Central memory CD8-positive, alpha-beta T cell (primary cell): ENCODE data around the gene TTN.

ENCODE experiments used
- ATAC-seq: fragments of 150-1000 bp; cut with Tn5 transposase; replicated peaks from 2 replicates; pipeline ENCODE4 v1.10.0; 2022; ENCODE audit warnings: mild to moderate bottlenecking, moderate FRiP score, moderate number of reproducible peaks; ENCODE audit not compliant: poor library complexity, severe bottlenecking; ENCODE audit errors: extremely low read depth
- DNase-seq, 2 donors: peaks; one replicate each; pipeline ENCODE4 v3.0.0; 2021; ENCODE audit warnings: low spot score in 2 of 2
- H3K27ac Mint-ChIP-seq: one replicate; pipeline ENCODE4 v1.8.0; 2022; ENCODE audit warnings: low read depth, mild to moderate bottlenecking, moderate library complexity, mixed read lengths
- H3K27me3 Mint-ChIP-seq: one replicate; pipeline ENCODE4 v1.8.0; 2022; ENCODE audit warnings: mixed read lengths
- H3K36me3 Mint-ChIP-seq: one replicate; pipeline ENCODE4 v1.8.0; 2022; ENCODE audit warnings: mild to moderate bottlenecking, moderate library complexity, mixed read lengths; ENCODE audit not compliant: insufficient read depth
- H3K4me1 Mint-ChIP-seq: one replicate; pipeline ENCODE4 v1.8.0; 2022; ENCODE audit warnings: mixed read lengths
- H3K4me3 Mint-ChIP-seq: one replicate; pipeline ENCODE4 v1.8.0; 2022; ENCODE audit warnings: mild to moderate bottlenecking, moderate library complexity, mixed read lengths
- H3K9me3 Mint-ChIP-seq: one replicate; pipeline ENCODE4 v1.8.0; 2022; ENCODE audit warnings: mixed read lengths

The TTN gene

GRCh38 chr2:178512484-178512883 is 294.7 kb downstream of the TTN start:
- no peak for ATAC-seq
- no peak overlapping the region for H3K27ac Mint-ChIP-seq
- H3K9me3 Mint-ChIP-seq: no peaks in the 10 kb centered on the region
- peaks cover 5% of the 10 kb centered on the region for H3K4me1 Mint-ChIP-seq
- no peaks in the 10 kb centered on the region for H3K27me3 Mint-ChIP-seq
- H3K4me3 Mint-ChIP-seq: no peak overlapping the region
- DNase-seq: no peak
- peaks cover 19% of the 10 kb centered on the region for H3K36me3 Mint-ChIP-seq

GRCh38 chr2:178510384-178510783 is 296.8 kb downstream of the TTN start:
- H3K36me3 Mint-ChIP-seq: peaks cover 26% of the 10 kb centered on the region
- H3K4me1 Mint-ChIP-seq: peaks cover 5% of the 10 kb centered on the region
- DNase-seq: no peak
- H3K27me3 Mint-ChIP-seq: no peaks in the 10 kb centered on the region
- no peak for ATAC-seq
- no peak overlapping the region for H3K4me3 Mint-ChIP-seq
- H3K27ac Mint-ChIP-seq: no peak overlapping the region
- H3K9me3 Mint-ChIP-seq: no peaks in the 10 kb centered on the region

DNA sequence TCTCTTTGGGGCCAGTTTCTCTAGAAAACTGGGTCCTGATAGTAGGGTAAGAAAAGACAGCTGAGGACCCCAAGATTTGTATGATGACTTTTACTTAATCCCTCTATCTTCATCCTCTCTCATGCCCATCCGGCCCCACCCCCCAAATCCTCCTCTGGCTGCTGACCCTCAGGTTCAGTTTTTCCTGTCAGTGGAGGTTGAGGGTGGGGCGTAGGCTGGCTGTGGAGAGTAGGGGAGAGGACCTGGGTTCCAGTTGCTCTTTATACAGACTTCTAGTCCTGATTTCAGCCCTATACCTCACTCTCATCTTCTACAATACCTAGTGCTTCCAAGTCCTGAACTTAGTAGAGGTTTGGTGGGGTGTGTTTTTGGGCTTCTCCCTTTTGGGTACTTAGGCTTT is 298.6 kb downstream of the TTN start:
- DNase-seq (no peak), ATAC-seq (no peak)
- H3K36me3 Mint-ChIP-seq: peaks cover 29% of the 10 kb centered on the region
- H3K27me3 Mint-ChIP-seq: no peaks in the 10 kb centered on the region
- no peak overlapping the region for H3K4me3 Mint-ChIP-seq
- peak overlapping the region; percentile 40 for H3K27ac Mint-ChIP-seq
- no peaks in the 10 kb centered on the region for H3K9me3 Mint-ChIP-seq
- H3K4me1 Mint-ChIP-seq: peaks cover 5% of the 10 kb centered on the region

DNA sequence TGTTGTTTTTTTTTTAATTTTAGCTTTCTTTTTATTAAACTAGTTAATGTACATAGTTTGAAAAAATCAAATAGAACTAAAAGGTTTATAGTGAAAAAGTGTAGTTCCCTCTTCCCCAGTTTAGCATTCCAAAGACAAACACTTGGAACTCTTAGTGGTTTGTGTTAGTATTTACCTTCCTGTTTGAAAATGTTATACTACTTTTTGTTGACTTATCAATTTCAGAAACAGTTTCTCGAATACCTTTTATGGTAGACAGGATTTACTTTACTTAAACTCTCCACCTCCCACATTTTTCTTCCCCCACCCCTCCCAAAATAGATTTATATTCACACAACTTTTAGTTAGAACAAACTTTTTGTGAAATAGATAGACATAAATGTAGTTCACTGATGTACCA is 300.3 kb downstream of the TTN start:
- no peak overlapping the region for H3K27ac Mint-ChIP-seq
- H3K36me3 Mint-ChIP-seq: peaks cover 37% of the 10 kb centered on the region
- H3K9me3 Mint-ChIP-seq: no peaks in the 10 kb centered on the region
- no peaks in the 10 kb centered on the region for H3K27me3 Mint-ChIP-seq
- DNase-seq (no peak), ATAC-seq (no peak)
- no peak overlapping the region for H3K4me3 Mint-ChIP-seq
- H3K4me1 Mint-ChIP-seq: peaks cover 5% of the 10 kb centered on the region

GRCh38 chr2:178506524-178506923 is 300.7 kb downstream of the TTN start:
- Mint-ChIP-seq H3K4me3 (no peak overlapping the region), H3K27ac (no peak overlapping the region), H3K36me3 (peaks cover 38% of the 10 kb centered on the region), H3K9me3 (no peaks in the 10 kb centered on the region), H3K27me3 (no peaks in the 10 kb centered on the region), H3K4me1 (peaks cover 2% of the 10 kb centered on the region)
- ATAC-seq (no peak), DNase-seq (no peak)

GRCh38 chr2:178506101-178506500 is 301.1 kb downstream of the TTN start:
- no peak for ATAC-seq
- Mint-ChIP-seq H3K4me3 (no peak overlapping the region), H3K27me3 (no peaks in the 10 kb centered on the region), H3K36me3 (peaks cover 41% of the 10 kb centered on the region), H3K4me1 (no peaks in the 10 kb centered on the region), H3K27ac (no peak overlapping the region), H3K9me3 (no peaks in the 10 kb centered on the region)
- DNase-seq: no peak

- Mint-ChIP-seq H3K4me1 (no peaks in the 10 kb centered on the region), H3K4me3 (no peak overlapping the region), H3K27ac (no peak overlapping the region), H3K27me3 (no peaks in the 10 kb centered on the region), H3K36me3 (peaks cover 55% of the 10 kb centered on the region), H3K9me3 (no peaks in the 10 kb centered on the region)
- no peak for ATAC-seq
- no peak for DNase-seq
Observed at GRCh38 chr2:178502751-178503150, 304.5 kb downstream of the TTN start.

DNA sequence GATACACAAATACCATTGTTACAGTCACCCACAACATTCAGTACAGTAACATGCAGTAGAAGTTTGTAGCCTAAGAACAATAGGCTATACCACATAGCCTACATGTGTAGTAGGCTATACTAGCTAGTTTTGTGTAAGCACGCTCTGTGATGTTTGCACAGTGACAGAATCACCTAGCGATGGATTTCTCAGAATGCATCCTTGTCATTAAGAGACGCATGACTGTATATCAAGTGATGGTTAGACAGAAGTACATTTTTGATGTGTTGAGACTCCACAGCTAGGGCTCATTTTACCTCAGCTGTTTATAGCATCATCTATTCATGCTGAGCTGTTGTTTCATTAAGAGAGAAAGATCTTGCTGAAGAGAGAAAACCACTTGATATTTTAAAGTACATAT is 307.6 kb downstream of the TTN start:
- Mint-ChIP-seq H3K36me3 (peaks cover 69% of the 10 kb centered on the region), H3K4me1 (peaks cover 4% of the 10 kb centered on the region), H3K27ac (no peak overlapping the region), H3K9me3 (no peaks in the 10 kb centered on the region), H3K27me3 (no peaks in the 10 kb centered on the region), H3K4me3 (no peak overlapping the region)
- DNase-seq: no peak
- no peak for ATAC-seq

GRCh38 chr2:178498137-178498536 is 309.1 kb downstream of the TTN start:
- no peaks in the 10 kb centered on the region for H3K9me3 Mint-ChIP-seq
- no peak overlapping the region for H3K4me3 Mint-ChIP-seq
- DNase-seq: no peak
- ATAC-seq: no peak
- H3K36me3 Mint-ChIP-seq: peaks cover 77% of the 10 kb centered on the region
- peaks cover 4% of the 10 kb centered on the region for H3K4me1 Mint-ChIP-seq
- no peak overlapping the region for H3K27ac Mint-ChIP-seq
- H3K27me3 Mint-ChIP-seq: no peaks in the 10 kb centered on the region

- no peak overlapping the region for H3K4me3 Mint-ChIP-seq
- DNase-seq (no peak), ATAC-seq (no peak)
- no peaks in the 10 kb centered on the region for H3K9me3 Mint-ChIP-seq
- H3K27me3 Mint-ChIP-seq: no peaks in the 10 kb centered on the region
- H3K27ac Mint-ChIP-seq: no peak overlapping the region
- peaks cover 69% of the 10 kb centered on the region for H3K36me3 Mint-ChIP-seq
- H3K4me1 Mint-ChIP-seq: peaks cover 4% of the 10 kb centered on the region
Observed at GRCh38 chr2:178496049-178496448, 311.2 kb downstream of the TTN start.

DNA sequence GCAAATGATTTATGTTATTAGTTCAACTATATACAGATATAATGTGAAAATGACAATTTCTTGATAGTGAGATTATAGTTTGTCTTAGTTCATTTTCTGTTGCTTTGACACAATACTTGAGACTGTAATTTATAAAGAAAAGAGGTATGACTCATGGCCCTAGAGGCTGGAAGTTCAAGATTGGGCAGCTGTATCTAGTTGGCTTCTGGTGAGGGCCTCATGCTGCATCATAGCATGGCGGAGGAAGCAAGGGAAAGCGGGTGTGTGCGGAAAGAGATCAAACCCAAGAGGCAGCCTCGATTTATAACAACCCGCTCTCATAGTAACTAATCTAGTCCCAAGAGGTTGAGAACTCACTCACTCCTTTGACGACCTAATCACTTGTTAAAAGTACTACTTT is 315.6 kb downstream of the TTN start:
- ATAC-seq: no peak
- Mint-ChIP-seq H3K9me3 (no peaks in the 10 kb centered on the region), H3K4me3 (no peak overlapping the region), H3K27me3 (no peaks in the 10 kb centered on the region), H3K27ac (no peak overlapping the region), H3K36me3 (peaks cover 64% of the 10 kb centered on the region), H3K4me1 (peaks cover 26% of the 10 kb centered on the region)
- no peak for DNase-seq

DNA sequence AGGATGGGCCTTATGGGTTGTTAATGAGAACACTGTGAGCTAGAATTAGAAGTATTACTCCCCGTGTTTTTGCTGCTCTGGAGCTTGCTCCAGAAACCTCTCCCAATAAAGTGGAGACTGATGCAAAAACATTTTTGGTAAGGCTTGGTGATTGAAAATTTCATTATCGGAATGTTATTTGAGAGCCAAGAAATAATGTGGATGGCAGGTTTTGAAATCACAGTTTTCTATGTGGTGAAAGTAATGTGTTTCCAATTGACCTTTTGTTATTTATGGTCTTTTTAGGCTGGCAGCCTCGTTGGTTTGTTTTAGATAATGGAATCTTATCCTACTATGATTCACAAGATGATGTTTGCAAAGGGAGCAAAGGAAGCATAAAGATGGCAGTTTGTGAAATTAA is 321.9 kb downstream of the TTN start:
- peaks cover 25% of the 10 kb centered on the region for H3K36me3 Mint-ChIP-seq

DNA sequence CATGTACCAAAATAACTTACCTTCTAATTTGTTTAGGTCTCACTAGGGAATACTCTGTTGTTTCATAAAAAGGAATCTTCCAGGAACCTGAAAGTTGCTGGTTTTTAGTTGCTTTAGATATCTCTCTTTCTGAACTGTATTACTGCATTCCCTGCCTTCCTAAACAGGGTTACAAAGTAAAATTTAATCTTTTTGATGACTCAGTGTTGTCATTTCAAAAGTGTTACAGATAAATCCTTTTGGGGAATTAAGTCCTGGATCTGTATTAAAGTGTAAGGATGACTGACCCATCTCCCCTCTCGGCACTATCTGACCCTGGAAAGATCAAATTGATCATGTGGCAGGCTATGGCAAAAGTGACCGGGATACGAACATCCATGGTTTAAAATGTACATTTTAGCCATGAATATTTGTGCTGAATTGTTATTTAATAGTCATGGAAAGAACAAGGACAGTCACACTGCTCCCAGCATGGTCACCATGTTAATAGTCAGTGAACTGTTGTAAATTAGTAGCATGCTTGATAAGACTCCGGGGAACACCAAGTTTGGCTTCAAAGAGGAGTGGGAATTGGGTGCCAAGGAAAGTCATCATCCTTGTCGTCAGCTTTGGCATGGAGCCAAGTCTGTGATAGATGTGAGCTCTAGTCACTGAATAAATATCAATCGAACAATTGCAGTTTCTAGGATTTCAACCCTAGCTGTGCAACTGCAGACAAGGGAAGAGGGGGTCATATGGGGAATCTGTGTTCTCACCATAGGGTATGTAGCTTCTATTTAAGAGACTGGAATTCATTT is 322.8 kb downstream of the TTN start:
- H3K27ac Mint-ChIP-seq: no peak overlapping the region
- H3K4me1 Mint-ChIP-seq: peaks cover 63% of the 10 kb centered on the region
- H3K9me3 Mint-ChIP-seq: no peaks in the 10 kb centered on the region
- no peaks in the 10 kb centered on the region for H3K27me3 Mint-ChIP-seq
- no peak overlapping the region for H3K4me3 Mint-ChIP-seq
- DNase-seq (no peak), ATAC-seq (no peak)
- H3K36me3 Mint-ChIP-seq: peaks cover 24% of the 10 kb centered on the region

More for the DNA sequence above, 321.9 kb downstream of the TTN start:
- DNase-seq (no peak), ATAC-seq (no peak)
- H3K9me3 Mint-ChIP-seq: no peaks in the 10 kb centered on the region
- no peaks in the 10 kb centered on the region for H3K27me3 Mint-ChIP-seq
- no peak overlapping the region for H3K27ac Mint-ChIP-seq
- H3K4me1 Mint-ChIP-seq: peaks cover 68% of the 10 kb centered on the region
- no peak overlapping the region for H3K4me3 Mint-ChIP-seq
